ENCODE data around the gene FGFR4. TPM values are rescaled to one million over a fixed set of nuclear protein-coding genes. Genes with fewer than 3 reads are reported as not detected.

The FGFR4 gene
- total RNA-seq, 1 experiment from 2014 or later: 110 TPM

- in situ Hi-C loops (cut with HindIII; ENCODE audit: low pct_unique_long_range_greater_than_20kb, low sequenced_read_pairs): no loop called here
- no peak for DNase-seq (ENCODE audit: low read depth)
Measured at GRCh38 chr5:177123789-177124485, 37.2 kb downstream of the FGFR4 start.

GRCh38 chr5:177124486-177124991, 37.8 kb downstream of the FGFR4 start:
- in situ Hi-C loops (cut with HindIII; ENCODE audit: low pct_unique_long_range_greater_than_20kb, low sequenced_read_pairs): no loop called here
- no peak for DNase-seq (ENCODE audit: low read depth)

- in situ Hi-C loops (cut with HindIII; ENCODE audit: low pct_unique_long_range_greater_than_20kb, low sequenced_read_pairs): no loop called here
- no peak for DNase-seq (ENCODE audit: low read depth)
Measured at GRCh38 chr5:177126771-177127170, 40.1 kb downstream of the FGFR4 start.

- DNase-seq (ENCODE audit: low read depth): no peak
- in situ Hi-C loops (cut with HindIII; ENCODE audit: low pct_unique_long_range_greater_than_20kb, low sequenced_read_pairs): no loop called here
Measured at GRCh38 chr5:177128551-177128981, 41.9 kb downstream of the FGFR4 start.

GRCh38 chr5:177130211-177131018, 43.7 kb downstream of the FGFR4 start:
- in situ Hi-C loops (cut with HindIII; ENCODE audit: low pct_unique_long_range_greater_than_20kb, low sequenced_read_pairs): no loop called here
- DNase-seq (ENCODE audit: low read depth): no peak

GRCh38 chr5:177131019-177131320, 44.3 kb downstream of the FGFR4 start:
- in situ Hi-C loops (cut with HindIII; ENCODE audit: low pct_unique_long_range_greater_than_20kb, low sequenced_read_pairs): no loop called here
- no peak for DNase-seq (ENCODE audit: low read depth)

- in situ Hi-C loops (cut with HindIII; ENCODE audit: low pct_unique_long_range_greater_than_20kb, low sequenced_read_pairs): no loop called here
Measured at GRCh38 chr5:177131352-177132135, 44.8 kb downstream of the FGFR4 start.

GRCh38 chr5:177132136-177133095, 45.7 kb downstream of the FGFR4 start:
- in situ Hi-C loops (cut with HindIII; ENCODE audit: low pct_unique_long_range_greater_than_20kb, low sequenced_read_pairs): no loop called here

More at GRCh38 chr5:177131352-177132135, 44.8 kb downstream of the FGFR4 start:
- no peak for DNase-seq (ENCODE audit: low read depth)

GRCh38 chr5:177133096-177133852, 46.6 kb downstream of the FGFR4 start, which contains the start of gene NSD1:
Gene NSD1, plus strand, starts transcription at chr5:177133773. Its CDS starts 1,331 bp downstream, at chr5:177135104.
- DNase-seq (ENCODE audit: low read depth): peak; percentile 60

More at GRCh38 chr5:177132136-177133095, 45.7 kb downstream of the FGFR4 start:
- no peak for DNase-seq (ENCODE audit: low read depth)

GRCh38 chr5:177133853-177134696, 47.4 kb downstream of the FGFR4 start:
- in situ Hi-C loops (cut with HindIII; ENCODE audit: low pct_unique_long_range_greater_than_20kb, low sequenced_read_pairs): no loop called here
- DNase-seq (ENCODE audit: low read depth): peak; percentile 74

More at GRCh38 chr5:177133096-177133852, 46.6 kb downstream of the FGFR4 start, which contains the start of gene NSD1:
- in situ Hi-C loops (cut with HindIII; ENCODE audit: low pct_unique_long_range_greater_than_20kb, low sequenced_read_pairs): no loop called here

GRCh38 chr5:177134697-177135225, 48.0 kb downstream of the FGFR4 start:
- no peak for DNase-seq (ENCODE audit: low read depth)
- in situ Hi-C loops (cut with HindIII; ENCODE audit: low pct_unique_long_range_greater_than_20kb, low sequenced_read_pairs): no loop called here

GRCh38 chr5:177140312-177140711, 53.6 kb downstream of the FGFR4 start:
- in situ Hi-C loops (cut with HindIII; ENCODE audit: low pct_unique_long_range_greater_than_20kb, low sequenced_read_pairs): no loop called here
- no peak for DNase-seq (ENCODE audit: low read depth)

- no peak for DNase-seq (ENCODE audit: low read depth)
- in situ Hi-C loops (cut with HindIII; ENCODE audit: low pct_unique_long_range_greater_than_20kb, low sequenced_read_pairs): no loop called here
Measured at GRCh38 chr5:177141496-177141895, 54.8 kb downstream of the FGFR4 start.

- no peak for DNase-seq (ENCODE audit: low read depth)
- in situ Hi-C loops (cut with HindIII; ENCODE audit: low pct_unique_long_range_greater_than_20kb, low sequenced_read_pairs): no loop called here
Measured at GRCh38 chr5:177142098-177142611, 55.4 kb downstream of the FGFR4 start.

- in situ Hi-C loops (cut with HindIII; ENCODE audit: low pct_unique_long_range_greater_than_20kb, low sequenced_read_pairs): no loop called here
- DNase-seq (ENCODE audit: low read depth): no peak
Measured at GRCh38 chr5:177142778-177143177, 56.1 kb downstream of the FGFR4 start.
